CD4-positive, alpha-beta T cell treated with Interleukin-6 at 100 ng/mL for 8 hours (primary cell): ENCODE results near the gene FAH.
"Not testable (repeated sequence)": the region's sequence is repeated elsewhere in the genome, so short reads cannot be mapped to it uniquely, and the experiment has no call there.

Experiments used
- DNase-seq: peaks from one replicate; pipeline ENCODE4 v3.0.0-alpha.2; 2020; ENCODE audit warnings: mixed read lengths, low spot score

Gene FAH

DNA sequence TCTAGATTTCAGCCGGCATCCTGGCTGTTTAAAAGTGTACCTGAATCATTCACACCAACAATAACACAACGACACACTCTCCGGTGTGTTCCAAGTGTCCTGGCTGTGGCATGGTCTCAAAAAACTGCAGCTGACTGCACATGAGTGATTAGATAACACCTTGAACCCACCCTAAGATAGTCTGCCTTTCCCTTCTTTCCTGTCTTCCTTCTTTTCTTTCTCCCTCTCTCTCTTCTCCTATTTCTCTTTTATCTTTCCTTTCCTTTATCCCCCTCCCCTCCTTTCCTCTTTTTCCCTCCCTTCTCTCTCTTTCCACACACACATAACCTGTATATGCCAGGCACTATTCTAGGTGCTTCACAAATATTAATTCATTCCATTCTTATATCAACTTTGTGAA, 1.2 kb upstream of the FAH start:
- no peak for DNase-seq

DNA sequence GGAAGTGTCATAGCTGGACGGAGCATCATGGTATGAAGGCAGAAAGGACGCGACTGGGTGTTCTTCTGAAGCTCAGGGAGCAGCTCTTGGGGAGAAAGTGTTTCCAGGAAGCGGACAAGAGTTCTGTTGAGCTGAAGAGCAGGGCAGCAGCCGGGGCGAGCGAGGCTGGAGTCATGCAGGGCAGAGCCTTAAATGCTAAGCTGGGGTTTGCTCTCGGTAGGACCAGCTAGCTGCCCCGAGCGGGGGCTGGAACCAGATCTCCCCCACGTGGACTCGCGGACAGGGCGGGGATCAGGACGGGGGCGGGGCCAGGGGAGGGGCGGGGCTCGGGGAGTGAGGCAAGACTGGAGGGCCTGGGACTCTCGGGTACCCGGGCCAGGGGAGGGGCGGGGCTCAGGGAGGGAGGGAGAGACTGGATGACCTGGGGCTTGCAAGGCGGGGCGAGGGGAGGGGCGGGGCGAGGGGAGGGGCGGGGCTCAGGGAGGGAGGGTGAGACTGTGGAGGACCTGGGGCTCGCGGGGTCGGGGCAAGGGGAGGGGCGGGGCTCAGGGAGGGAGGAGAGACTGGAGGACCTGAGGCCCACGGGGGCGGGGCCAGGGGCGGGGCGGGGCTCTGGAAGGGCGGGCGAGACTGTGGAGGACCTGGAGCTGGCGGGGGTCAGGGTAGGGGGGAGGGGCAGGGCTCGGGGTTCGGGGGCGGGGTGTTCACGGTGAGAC, 461 bp upstream of the FAH start:
- peak; percentile 98 for DNase-seq

DNA sequence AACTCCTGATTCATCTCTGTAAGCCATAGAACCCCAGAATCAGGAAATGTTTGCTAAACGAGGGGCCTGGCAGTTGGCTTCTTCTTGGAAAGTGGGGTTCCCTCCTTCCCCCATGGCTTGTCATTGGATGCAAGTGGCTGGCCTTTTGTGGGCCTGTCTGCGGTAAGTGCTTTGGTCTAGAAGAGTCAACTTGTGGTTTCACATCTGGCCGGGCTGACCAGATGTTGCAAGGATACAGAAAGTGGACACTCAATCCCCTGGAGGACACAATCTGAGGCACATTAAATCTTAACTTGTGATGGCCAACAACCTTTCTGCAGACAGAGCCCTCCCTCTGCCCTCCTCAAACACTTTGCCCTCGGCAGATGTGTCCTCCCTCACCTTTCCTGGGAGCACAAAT, 1.1 kb downstream of the FAH start:
- DNase-seq = no peak

DNA sequence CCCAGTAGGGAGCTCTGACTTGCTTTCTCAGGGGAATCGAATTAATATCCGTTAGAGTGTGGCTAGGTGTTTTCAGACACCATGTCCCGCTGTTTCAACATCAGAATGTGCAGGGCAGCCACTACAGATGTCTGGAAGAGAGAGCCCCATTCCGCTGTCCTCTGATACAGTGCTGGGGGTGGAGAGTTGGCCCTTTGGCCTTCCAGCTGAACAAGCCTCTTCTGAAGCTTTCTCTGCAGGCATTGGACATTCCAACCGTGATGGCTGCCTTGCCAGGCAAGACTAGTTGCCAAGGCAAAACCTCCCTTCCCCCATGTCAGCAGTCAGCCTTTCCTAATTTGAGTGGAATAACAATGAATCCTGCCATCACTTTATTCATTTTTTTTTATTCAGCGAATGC, 1.5 kb downstream of the FAH start:
- no peak for DNase-seq

DNA sequence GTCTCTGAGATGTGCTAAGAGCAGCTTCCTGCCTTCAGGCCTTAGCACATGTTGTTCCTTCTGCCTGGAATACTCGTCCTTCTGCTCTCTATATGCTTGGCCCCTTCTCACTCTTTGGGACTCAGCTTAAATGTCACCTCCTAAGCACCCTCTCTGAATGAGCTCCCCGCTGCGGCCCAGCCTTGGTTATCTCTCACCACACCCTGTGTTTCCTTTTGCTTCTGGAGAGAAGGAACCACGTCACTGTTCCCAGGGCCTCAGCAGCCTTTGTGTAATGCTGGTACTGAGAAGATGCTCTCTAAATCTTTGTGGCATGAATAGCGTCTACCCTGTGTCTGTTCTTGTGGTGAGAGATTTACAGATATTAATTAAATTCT, 2.2 kb downstream of the FAH start:
- no peak for DNase-seq

DNA sequence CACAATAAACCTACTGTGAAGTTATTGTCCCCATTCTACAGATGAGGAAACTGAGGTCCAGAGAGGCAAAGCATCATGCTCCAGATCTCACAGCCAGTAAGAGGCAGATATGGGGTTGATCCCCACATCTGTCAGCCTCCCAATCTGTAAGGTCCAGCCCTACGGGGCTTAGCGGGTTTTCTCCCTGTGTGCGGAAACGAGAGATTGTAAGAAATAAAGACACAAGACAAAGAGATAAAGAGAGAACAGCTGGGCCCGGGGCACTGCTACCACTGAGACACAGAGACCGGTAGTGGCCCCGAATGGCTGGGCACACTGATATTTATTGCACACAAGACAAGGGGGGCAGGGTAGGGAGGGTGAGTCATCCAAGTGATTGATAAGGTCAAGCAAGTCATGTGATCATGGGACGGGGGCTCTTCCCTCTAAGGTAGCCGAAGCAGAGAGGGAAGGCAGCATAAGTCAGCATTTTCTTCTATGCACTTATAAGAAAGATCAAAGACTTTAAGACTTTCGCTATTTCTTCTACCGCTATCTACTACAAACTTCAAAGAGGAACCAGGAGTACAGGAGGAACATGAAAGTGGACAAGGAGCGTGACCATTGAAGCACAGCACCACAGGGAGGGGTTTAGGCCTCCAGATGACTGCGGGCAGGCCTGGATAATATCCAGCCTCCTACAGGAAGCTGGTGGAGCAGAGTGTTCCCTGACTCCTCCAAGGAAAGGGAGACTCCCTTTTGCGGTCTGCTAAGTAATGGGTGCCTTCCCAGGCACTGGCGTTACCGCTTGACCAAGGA, 2.8 kb downstream of the FAH start:
- not testable (repeated sequence) for DNase-seq

DNA sequence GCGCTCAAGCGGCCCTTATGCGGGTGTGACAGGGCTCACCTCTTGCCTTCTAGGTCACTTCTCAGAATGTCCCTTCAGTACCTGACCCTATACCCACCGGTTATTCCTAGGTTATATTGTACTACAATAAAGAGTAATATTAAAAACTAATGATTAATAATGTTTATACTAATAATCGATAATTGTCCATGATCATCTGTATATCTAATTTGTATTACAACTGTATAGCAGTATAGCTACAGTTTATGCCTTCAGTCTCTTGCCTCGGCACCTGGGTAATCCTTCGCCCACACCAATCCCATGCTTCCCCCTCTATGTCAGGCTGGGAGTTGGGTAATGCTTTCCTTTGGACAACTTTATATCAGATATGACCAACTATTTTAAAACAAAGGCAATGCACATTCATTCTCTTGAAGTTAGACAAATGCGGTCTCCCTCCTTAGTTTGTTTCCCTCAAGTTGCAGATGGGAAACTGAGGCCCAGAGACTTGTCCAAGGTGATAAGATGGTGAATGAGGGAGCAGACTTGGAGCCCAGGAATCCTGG, 3.4 kb downstream of the FAH start:
- no peak for DNase-seq

DNA sequence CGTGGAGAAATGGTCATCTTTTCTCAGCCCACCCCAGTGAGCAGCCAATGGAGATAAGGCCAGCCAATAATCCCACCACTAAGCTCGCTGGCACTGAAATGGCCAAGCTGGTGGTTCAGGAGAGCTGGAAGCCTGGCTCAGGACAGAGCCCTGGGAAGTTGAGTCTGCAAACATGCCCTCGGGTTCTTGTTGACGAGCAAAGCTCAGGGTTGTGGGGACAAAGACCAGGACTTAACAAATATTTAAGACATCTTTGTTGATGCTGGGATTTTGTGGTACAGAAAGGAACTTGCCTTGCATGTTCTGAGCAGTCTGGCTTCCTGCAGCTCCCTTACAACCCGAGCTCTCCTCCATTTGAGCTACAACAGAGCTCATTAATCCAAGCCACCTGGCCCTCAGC, 4.4 kb downstream of the FAH start:
- DNase-seq = no peak

DNA sequence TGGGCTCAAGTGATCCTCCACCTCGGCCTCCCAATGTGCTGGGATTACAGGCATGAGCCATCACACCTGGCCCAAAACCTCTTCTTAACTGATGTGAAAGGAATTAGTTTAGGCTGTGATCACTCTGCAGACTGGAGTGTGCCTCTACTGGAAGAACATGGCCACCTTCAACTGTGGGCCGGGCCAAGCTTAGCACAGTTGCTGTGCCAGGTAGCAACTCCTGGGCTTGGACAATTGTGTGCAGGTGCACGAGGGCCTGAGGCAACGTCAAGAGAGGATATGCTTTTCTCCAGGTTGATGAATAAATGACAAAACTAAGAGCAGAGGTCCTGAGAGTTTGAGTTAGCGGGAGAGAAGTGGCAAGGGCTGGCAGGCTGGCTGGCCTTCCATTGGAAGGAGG, 6.5 kb downstream of the FAH start:
- no peak for DNase-seq

DNA sequence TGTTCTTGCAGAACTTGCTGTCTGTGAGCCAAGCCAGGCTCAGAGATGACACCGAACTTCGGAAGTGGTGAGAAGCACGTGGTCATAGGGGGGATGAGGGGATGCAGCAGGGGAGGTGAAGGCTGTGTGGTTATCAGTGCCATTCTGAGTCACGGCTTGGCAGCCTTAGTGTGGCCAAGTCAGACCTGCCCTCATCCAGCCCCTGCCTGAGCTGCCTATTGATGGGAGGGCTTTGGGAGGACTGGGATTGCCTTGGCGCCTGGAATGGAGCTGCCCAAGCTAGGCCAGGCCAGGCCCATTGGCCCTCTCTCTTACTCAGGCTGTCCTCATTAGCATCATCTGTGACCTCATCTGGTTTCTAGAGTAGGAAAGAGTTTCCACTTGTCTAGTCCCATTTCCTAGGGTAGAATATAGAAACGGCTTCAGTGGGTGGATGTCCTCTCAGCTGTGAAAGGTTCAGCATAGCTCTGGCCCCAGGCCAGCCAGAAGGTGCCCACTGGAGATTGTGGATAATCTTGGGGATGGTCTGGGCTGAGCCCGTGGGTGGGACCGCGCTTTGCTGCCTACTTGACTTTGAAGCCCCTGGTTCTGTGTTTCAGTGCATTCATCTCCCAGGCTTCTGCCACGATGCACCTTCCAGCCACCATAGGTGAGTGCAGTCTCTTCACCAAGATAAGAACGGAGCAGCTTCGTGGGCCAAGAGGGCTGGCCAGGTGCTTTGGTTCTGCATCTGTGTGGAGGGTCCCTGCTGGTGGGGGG, 7.2 kb downstream of the FAH start:
- no peak for DNase-seq

DNA sequence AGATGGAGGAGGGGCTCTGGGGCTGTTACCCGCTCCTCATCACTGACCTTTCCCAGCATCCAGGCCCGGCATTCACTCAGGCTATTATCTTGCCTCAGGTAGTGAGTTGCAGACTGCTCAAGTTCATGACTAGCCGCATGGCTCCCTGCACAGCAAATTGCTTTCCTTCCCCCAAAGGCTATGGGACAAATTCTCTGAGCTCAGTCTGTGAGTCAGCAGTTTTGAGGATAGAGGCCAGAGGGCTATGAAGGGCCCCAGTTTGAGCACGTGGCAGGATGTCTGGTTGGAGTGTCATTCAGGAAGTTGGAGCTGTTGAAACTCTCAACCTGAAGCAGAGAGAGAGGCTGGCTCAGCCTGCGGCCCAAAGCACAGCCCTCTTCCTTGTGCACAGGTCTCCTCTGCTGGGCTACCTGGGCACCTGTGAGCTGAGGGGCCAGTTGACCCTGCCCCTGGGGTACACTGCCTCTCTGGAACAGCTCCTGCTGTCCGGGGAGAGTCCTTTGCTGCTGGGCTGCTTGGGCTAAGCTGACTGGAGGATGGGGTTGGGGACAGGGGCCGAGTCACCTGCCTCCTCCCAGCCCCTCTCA, 7.9 kb downstream of the FAH start:
- peak; percentile 27 for DNase-seq

DNA sequence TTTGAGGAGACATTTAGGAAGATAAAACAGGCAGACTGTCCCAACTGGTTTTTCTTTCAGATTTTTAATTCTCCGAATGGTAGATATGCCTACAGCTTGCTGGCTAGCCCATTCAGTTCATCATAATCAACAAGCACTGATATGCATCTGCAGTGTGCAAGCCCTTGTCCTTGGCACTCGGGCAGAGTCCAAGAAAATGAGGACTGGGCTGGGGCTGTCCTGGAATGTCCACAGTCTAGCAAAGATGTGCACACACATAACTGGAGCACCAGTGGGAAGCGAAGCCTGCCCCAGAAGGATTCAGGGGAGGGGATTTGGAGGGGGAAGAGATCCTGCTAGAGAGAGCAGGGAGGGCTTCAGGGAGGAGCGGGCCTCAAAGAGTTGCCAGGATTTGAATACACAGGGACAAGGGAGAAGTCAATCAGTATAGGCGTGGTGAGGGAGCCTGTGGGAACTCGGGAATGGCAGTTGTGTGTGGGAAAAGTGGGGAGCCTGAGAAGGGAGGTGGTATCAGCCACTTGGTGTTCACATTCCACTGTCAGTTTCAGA, 8.7 kb downstream of the FAH start:
- no peak for DNase-seq

DNA sequence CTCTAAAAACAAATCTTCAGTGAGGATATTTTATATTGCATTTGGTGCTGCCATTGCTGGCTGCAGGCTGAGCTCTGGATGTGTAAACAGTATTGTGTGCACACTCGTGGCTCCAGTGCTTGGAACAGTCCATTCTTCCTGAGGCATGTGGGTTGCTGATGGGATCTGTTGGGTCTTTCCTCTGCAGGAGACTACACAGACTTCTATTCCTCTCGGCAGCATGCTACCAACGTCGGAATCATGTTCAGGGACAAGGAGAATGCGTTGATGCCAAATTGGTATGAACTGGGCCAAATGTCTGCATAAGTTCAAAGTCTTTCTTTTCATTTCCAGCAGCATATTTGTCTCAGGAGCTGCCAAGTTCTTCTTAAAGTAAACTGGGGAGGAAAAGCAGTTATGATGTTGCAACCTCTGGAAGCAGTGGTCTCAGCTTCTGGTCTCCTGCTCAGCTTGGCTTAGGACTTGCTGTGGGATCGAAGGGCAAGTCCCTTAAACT, 9.3 kb downstream of the FAH start:
- DNase-seq = no peak

DNA sequence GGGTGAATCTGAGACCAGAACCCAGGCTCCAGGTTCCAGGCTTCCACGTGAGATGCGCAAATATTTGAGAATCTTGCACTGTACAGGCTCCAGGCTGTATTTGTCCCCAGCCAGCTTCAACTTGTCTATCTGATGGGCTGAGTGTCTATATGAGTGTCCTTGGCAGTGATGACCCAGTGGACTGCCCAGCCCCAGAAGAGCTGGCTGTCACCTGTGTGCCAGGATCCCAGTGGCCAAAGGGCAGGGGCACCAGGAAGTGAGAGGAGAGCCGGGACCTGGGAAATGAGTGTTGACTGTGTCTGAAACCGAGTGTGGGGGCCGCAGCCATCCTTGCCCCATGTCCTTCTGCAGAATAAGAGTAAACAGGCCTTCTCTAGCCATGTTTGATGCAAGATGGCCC, 10.4 kb downstream of the FAH start:
- no peak for DNase-seq

DNA sequence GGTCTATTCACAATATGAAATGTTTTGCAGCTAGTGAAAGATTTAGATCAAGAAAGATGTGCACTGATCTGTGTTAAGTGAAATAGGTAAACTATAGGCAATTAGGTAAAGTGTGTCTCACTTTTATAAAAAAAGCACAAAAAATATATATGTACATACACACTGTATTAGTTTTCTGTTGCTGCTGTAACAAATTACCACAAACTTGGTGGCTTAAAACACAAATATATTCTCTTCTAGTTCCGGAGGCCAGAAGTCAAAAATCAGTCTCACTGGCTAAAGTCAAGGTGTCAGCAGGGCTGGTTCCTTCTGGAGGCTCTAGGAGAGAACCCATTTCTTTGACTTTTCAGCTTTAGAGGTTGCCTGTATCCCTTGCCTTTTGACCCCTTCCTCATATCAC, 11.1 kb downstream of the FAH start:
- DNase-seq = no peak

DNA sequence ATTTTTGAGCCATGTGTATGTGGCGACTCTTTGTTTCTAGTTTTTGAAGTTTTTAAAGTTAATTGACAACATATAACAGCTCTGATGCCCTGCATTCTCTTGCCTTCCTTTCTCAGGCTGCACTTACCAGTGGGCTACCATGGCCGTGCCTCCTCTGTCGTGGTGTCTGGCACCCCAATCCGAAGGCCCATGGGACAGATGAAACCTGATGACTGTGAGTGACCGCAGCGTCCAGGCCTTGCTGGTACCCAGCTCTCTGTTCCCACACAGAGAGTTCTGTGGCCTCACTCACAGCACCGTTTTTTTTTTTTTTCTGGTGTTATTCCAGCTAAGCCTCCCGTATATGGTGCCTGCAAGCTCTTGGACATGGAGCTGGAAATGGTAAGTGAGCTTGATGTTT, 15.1 kb downstream of the FAH start:
- DNase-seq = no peak

DNA sequence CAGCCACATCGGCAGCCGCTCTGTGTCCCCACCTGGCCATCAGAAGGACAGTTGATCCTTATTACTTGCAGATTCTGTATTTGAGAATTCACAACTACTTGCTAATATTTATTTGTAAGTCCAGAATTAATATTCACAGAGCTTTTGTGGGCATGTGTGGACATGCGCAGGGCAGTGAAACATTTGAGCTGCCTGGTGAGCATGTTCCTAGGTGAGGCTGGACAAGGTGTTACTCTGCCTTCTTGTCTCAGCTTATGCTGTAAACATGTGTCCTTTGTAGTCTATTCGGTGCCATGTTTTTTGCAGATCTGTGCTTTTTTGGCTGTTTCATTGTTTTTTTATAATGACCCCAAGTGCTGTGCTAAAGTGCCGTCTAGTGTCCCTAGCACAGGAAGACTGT, 15.6 kb downstream of the FAH start:
- DNase-seq = no peak

DNA sequence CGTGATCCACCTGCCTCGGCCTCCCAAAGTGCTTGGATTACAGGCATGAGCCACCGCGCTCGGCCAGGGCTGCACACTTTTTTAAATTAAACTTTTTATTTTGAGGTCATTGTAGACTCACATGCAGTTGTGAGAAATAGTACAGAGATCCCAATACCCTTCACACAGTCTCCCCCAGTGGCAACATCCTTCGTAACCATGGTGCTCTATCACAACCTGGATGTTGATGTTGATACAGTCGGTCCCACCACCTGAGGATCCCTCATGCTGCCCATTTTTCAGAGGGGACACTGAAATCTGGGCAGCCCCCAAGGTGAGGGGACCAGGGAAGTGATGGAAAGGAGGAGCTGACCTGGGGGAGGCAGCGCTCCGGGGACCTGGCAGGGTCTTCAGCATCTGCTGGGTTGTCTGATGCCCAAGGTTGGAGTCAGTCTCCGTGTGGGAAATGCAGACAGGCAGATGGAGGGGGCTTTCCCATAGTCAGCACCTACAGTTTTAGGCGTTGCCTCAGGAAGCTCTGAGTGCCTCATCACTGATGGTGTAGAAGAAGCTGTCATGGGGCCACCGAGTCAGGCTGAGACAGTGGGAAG, 17.1 kb downstream of the FAH start:
- DNase-seq = no peak

DNA sequence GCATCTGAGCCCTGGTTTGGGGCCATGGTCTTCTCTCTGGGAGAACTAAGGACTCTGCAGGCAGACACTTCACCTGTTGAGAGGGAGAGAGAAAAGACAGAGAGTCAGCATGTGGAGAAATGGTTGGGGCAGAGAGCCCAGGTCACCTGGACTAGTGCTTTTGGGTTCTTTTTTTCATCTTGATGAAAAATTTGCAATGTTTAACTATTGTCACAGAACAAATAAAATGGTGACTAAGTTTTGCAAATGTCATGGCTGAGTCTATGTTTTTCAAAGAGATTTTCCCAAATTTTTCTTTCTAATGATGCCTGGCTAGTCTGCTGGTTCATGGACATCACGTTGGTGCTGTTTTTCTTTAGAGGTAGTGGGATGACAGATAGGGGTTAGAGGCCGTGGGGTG, 17.8 kb downstream of the FAH start:
- no peak for DNase-seq

DNA sequence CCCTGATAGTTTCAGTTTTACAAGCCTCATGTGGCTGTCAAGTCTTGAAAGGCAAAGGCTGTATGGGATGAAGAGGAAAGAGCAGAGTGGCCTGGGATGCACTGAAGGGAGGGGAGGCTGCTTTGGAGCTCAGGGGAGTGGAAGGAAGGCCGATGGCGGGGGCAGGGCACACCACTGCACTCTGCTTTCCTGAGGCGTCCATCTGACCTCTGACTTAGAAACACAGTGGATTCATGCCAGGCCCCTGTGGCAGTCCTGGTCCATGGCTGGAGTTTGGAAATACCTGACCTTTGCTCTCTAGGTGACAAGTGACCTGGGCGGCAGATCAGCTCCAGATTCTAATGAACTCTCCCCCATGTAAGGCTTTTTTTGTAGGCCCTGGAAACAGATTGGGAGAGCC, 19.0 kb downstream of the FAH start:
- no peak for DNase-seq

DNA sequence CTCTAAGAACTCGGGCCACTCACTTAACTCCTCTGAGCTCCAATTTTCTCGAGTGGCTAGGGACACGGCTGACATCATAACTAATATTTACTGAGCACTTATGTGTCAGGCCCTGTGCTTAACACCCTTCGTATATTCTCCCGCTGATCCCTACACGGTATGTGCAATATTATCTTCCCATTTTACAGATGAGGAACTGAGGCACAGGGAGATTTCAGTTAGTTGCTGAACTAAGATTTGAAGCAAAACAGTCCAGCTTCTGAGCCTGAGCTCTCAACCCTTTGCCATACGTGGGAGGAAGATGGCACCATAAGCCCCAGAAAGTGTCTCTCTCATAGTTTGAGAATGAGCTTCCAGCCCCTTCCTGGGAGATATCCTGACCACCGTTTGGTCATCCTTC, 19.6 kb downstream of the FAH start:
- DNase-seq = no peak
